Adrenal gland (tissue), 5 donors: ENCODE data around the gene EOLA1.
"Not testable (repeated sequence)": the region's sequence is repeated elsewhere in the genome, so short reads cannot be mapped to it uniquely, and the experiment has no call there.

Experiments used
- CTCF ChIP-seq, 6 experiments: fragments of 450-650 bp in 4 of 6; fragments of 200-600 bp in 2 of 6; sonication (generic) in 1 of 6; IDR thresholded peaks; 1 replicate in 5 of 6; 2 replicates in 1 of 6; pipeline versions ENCODE4 v1.5.1 to v1.8.0; 2016 to 2021; ENCODE audit warnings: antibody characterized with exemption in 6 of 6, mild to moderate bottlenecking in 2 of 6, moderate library complexity in 1 of 6
- POLR2A ChIP-seq, 2 donors: fragments of 450-650 bp; IDR thresholded peaks; one replicate each; pipeline ENCODE4 v1.6.1; 2017; ENCODE audit warnings: antibody characterized with exemption in 2 of 2, mild to moderate bottlenecking in 2 of 2, moderate library complexity in 1 of 2
- donor health status: DM: no; HTN: no; CAD: no.

DNA sequence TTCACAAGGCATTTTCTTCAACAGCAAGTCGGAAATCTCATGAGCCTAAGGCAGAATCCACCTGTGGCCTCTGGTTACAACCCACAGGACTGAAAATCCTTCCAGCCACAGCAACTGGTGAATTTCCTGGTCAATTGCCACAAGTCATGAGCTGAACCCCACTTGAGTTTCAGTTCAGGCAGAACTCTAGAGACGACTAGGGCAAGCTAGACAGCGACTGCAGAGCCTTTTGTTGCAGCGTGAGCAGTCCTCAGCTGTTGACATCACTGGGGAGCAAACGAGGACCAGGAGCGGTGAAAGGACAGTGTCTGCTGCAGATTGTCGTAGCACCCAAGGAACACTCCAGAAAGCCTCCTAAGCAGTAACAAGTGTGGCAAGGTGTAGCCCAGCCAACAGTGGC, 55.1 kb downstream of the EOLA1 start:
- TF ChIP-seq POLR2A, CTCF (IDR thresholded peaks at IDR 0.05): not testable (repeated sequence)
